GM12873 (cell line): Measurements from ENCODE around the gene HOXD8.

Source experiments
- CTCF ChIP-seq: IDR thresholded peaks from 2 replicates; pipeline ENCODE4 v1.5.1; 2012; ENCODE audit warnings: low read depth, mild to moderate bottlenecking, moderate library complexity, low read length, control low read depth; ENCODE audit not compliant: insufficient read depth; ENCODE audit errors: missing control alignments

HOXD8 gene

GRCh38 chr2:176106581-176107539 is 22.6 kb upstream of the HOXD8 start, which contains the start of gene HOXD11:
Gene HOXD11 (plus strand): TSS chr2:176107280. CDS start chr2:176107356, 76 bp downstream.
- no peak for TF ChIP-seq CTCF

- TF ChIP-seq CTCF: no peak
These were observed 21.7 kb upstream of the HOXD8 start for GRCh38 chr2:176107731-176108181.

- no peak for TF ChIP-seq CTCF
These were observed 20.2 kb upstream of the HOXD8 start for GRCh38 chr2:176109192-176109901.

- no peak for TF ChIP-seq CTCF
These were observed 19.6 kb upstream of the HOXD8 start for GRCh38 chr2:176109946-176110345.

GRCh38 chr2:176110415-176111308 is 18.8 kb upstream of the HOXD8 start:
- TF ChIP-seq CTCF: no peak

- TF ChIP-seq CTCF: peak; percentile 68
These were observed 18.2 kb upstream of the HOXD8 start for GRCh38 chr2:176111309-176111663.
